GM18907 (cell line): ENCODE measurements around the gene NMRAL1.

Source experiments
- ATAC-seq: cut with Tn5 transposase; IDR thresholded peaks from one replicate; pipeline ENCODE4 v1.9.1; 2021; ENCODE audit warnings: mild to moderate bottlenecking, moderate library complexity; ENCODE audit not compliant: unreplicated experiment

Gene NMRAL1

GRCh38 chr16:4426722-4427372, 47.6 kb downstream of the NMRAL1 start:
- no peak for ATAC-seq

DNA sequence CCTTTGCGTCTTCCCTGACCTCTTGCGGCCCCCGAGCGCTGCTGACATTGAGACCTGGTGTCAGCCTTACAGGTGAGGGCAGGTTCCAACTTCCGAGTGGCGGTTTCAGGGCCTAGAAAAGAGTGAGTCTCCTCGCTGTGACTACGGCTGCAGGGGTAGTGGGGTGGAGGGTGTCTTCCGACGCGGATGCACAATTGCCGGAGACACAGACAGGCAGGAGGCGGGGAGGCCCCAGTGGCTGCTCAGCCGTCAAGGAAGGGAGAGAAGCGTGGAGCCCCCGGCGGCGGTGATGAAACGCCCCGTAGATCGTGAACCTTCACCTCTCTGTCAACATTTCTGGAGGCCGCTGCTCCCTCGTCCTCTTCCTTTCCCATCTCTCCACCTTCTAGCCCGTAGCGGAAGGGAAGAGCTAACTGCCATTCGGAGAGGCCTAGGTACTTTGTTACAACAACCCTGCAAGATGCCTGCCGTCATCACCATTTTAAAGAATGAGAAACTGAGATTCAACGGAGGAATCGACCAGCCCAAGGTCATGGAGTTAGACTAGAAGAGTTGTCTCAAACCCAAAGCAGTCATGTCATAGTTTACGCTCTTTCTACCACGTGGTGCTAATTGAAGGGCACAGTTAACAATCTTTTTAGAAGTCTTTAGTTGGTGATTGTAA, 48.3 kb downstream of the NMRAL1 start:
- peak; percentile 46 for ATAC-seq

GRCh38 chr16:4425378-4426020, 48.9 kb downstream of the NMRAL1 start, which contains the start of gene DNAJA3:
Gene DNAJA3, plus strand, starts transcription at chr16:4425868. Its CDS starts 14 bp downstream, at chr16:4425882.
- peak; percentile 90 for ATAC-seq

DNA sequence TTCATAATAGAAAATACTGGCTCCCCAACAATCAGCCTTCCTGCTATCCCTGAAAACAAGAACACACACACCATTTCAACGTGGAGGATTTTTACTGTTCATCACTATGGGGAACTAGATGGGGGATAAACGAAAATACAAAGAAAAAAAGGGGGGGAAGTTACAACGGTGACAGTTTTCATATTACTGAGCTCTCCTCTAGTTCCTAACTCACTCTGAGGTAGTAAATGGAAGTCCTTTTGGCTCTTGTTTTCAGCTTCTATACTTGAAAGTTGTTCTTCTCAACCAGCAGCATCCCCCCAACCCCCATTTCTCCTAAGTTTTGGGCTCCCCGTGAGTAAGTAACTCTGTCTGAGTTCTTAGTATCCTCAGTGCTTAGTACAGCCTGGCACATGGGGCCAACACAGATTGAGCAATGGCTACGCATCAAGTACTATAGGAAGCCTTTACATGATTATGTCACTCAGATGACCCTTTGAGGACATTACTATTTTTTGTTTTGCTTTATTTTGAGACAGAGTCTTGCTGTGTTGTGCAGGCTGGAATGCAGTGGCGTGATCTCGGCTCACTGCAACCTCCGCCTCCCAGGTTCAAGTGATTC, 53.8 kb downstream of the NMRAL1 start:
- no peak for ATAC-seq

DNA sequence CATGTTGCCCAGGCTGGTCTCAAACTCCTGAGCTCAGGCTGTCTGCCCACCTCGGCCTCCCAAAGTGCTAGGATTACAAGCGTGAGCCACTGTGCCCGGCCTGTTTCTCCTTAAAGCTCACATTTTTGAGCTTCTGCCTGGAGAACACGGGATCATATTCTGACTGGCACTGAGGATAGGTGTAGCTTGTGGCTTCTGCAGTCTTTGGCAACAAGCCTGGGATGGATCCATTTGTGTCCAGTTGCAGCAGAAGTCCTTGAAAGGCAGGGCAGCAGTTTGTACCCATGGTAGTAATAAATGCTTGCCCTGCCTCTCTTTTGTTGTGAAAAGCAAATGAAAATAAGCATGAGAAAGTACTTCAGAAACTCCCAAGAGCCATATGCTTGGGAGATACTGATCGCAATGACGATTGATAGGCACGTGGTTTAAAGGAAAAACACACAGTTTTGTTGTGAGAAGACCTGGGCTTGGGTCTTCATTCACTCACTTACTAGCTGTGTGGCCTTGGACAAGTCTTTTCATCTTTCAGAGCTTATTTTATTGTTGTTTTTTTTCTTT, 54.9 kb downstream of the NMRAL1 start:
- ATAC-seq, result no peak

DNA sequence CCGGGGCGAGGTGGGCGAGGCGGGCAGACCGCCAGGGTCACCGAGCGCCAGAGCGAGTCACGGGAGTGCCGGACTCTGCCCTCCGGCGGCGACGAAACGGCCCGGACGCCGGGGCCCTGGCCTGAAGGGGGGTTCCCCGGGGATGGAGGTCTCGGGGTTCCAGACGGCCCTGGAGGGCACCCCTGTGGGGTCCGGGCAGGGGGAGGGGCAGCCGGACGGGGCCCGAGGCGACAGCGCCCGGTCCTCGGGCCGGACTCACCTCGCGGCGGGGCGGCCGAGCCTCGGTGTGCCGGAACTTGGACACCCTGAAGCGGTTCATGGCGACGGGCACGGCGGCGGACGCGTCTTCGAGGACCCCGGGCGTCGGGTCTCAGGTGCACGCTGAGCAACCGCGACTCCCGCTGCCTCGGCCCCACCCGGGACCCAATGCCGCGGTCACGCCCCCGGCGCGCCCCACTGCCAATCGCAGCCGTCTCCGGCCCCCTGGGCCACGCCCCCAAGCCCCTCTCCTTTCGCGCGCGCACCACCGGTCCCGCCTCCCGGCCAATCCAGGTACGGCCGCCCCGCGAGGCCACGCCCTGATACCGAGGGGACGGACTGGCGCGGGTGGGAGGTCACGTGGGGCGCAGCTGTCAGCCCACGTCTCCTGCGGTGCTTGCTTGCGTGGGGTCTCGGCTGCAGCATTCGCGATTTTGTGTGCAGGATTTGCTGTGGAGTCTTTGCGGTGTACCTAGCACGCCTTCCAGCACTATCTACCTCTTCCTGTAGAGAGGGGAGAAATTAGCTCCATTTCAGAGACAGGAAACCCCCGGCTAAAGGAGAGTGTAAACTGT, 58.0 kb downstream of the NMRAL1 start, which contains the start of gene CORO7:
Gene CORO7 (minus strand): TSS at position 397 of the 833 bp plus-strand sequence. CDS start 78 bp downstream, at position 319.
- ATAC-seq, result peak; percentile 63

GRCh38 chr16:4415538-4416199, 58.8 kb downstream of the NMRAL1 start:
- ATAC-seq, result peak; percentile 18

GRCh38 chr16:4414187-4414917, 60.1 kb downstream of the NMRAL1 start:
- peak; percentile 67 for ATAC-seq

- no peak for ATAC-seq
Measured at GRCh38 chr16:4412854-4413253, 61.6 kb downstream of the NMRAL1 start.

GRCh38 chr16:4412159-4412558, 62.3 kb downstream of the NMRAL1 start:
- no peak for ATAC-seq
